Activated CD8-positive, alpha-beta memory T cell treated with anti-CD3 and anti-CD28 coated beads for 36 hours (primary cell): ENCODE results near the gene CALD1. TPM values are rescaled to one million over a fixed set of nuclear protein-coding genes. Genes with fewer than 3 reads are reported as not detected.

ENCODE experiments used
- CTCF ChIA-PET: fragments of 350-600 bp; sonication (Branson Sonifier 250); formaldehyde crosslinking; loops from one replicate; lab custom pipeline; 2021; ENCODE audit warnings: antibody characterized with exemption; lab: Charles Lee
- POLR2A ChIA-PET: fragments of 350-600 bp; sonication (Branson Sonifier 250); formaldehyde crosslinking; loops from one replicate; lab custom pipeline; 2021; ENCODE audit warnings: antibody characterized with exemption; lab: Charles Lee
- total RNA-seq, 2 experiments: library from RNA; stranded (reverse); gene quantifications; one replicate each; pipeline ENCODE4 v1.2.3, GENCODE V29; 2021

The CALD1 gene, protein sequence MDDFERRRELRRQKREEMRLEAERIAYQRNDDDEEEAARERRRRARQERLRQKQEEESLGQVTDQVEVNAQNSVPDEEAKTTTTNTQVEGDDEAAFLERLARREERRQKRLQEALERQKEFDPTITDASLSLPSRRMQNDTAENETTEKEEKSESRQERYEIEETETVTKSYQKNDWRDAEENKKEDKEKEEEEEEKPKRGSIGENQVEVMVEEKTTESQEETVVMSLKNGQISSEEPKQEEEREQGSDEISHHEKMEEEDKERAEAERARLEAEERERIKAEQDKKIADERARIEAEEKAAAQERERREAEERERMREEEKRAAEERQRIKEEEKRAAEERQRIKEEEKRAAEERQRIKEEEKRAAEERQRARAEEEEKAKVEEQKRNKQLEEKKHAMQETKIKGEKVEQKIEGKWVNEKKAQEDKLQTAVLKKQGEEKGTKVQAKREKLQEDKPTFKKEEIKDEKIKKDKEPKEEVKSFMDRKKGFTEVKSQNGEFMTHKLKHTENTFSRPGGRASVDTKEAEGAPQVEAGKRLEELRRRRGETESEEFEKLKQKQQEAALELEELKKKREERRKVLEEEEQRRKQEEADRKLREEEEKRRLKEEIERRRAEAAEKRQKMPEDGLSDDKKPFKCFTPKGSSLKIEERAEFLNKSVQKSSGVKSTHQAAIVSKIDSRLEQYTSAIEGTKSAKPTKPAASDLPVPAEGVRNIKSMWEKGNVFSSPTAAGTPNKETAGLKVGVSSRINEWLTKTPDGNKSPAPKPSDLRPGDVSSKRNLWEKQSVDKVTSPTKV
- 1 to 10 TPM; 1.7 to 2.1 TPM for total RNA-seq

DNA sequence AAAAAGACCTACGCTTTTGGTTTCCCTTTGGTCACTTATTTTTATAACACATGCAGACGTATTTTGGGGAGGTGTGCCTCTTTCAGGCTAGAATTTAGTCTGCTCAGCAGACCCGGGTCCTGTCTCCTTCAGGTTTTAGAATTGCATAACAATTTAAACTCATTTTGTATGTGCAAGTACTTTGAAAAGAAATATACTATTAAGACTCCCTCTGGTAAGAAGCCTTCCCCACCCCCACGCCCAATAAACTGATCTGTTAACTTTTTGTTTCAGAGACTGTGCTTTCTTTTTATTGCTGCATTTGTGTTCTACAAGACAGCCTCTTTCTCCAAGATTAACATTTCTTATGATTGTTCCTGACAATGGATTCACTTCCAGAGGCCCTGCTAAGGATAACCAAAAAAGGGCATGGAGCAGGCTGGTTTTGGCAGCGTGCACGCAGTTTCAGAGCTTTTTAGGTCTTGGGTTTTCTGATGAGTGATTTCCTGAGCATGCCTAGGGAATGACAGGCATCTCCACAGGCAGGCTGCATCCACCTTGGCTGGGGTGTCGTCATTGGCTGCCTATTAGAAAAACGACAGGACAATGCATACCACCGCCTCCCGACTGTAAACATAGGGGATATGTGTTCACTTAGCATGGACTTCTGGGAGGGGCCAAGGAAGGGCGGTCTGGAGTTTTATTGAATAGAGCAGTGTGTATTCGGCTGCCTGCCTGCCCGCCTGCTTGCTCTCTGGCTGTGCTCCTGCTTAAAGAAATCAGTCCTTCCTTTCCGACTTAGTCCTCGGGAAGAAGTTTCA, at the start of gene CALD1:
Gene CALD1 (plus strand): TSS at position 694 of the 800 bp plus-strand sequence. CDS start 88,100 bp downstream, outside the sequence.
- ChIA-PET CTCF (no interaction called here), POLR2A (no interaction called here)

DNA sequence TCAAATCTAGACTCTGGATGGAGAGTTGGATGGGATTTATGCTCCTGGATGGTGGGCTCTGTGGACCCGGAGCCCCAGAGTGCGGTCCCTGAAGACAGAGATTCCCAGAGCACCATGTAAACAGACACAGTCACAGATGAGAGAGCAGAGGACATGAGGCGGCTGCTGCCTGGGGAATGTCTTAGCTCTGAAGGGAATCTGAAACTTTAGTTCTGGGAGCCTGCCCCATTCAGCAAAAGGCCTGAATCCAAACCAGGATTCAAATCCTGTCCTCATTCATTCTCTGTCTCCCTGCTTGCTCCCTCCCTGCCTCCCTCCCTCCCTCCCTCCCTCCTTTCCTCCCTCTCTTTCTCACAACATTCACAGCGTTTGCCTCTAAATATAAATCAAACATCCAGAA, 49.5 kb upstream of the CALD1 start:
- CTCF ChIA-PET = no interaction called here
- POLR2A ChIA-PET = no interaction called here

DNA sequence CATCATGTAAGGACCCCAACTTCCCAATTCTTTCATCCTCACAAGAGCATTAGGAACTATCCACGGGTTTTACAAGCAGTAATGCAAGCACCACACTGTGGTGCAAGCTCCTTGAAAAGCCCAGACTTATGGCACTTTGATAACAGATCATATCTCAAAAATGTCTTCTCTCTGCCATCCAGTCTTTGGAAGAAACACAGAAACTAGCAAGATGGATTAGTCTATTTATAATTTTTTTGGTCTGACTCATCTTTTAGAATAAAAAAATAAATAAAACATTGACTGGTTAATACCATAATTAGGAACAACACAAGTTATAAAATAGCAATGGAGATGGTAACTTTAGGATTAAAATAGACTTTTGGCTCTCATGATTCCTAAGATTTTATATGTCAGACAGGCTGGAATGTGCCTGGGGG, 49.0 kb upstream of the CALD1 start:
- POLR2A ChIA-PET = no interaction called here

DNA sequence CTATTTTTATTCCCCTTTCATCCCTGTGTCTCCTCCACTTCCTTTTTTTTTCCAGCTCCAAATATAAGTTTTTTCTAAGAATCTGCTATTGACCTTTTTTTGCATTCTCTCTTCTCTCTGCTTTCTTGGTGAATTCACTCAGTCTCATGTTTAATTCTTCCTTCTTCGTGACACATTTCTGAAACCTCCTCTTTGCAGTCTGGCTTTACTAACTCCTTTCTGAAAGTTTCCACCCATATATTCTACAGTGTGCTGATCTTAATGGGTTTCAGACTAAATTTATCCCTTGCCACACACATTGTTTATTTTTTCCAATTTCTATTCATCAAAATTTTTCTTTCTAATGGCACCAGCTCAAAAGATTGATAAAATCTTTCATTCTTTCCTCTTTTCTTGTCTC, 47.8 kb upstream of the CALD1 start:
- CTCF ChIA-PET = interaction anchor here (0.6 kb wide), 1 partner anchor 21 kb away, joined by 3 read pairs; no protein-coding TSS in a partner anchor
- POLR2A ChIA-PET = no interaction called here

More for the DNA sequence above, 49.0 kb upstream of the CALD1 start:
- CTCF ChIA-PET = no interaction called here

DNA sequence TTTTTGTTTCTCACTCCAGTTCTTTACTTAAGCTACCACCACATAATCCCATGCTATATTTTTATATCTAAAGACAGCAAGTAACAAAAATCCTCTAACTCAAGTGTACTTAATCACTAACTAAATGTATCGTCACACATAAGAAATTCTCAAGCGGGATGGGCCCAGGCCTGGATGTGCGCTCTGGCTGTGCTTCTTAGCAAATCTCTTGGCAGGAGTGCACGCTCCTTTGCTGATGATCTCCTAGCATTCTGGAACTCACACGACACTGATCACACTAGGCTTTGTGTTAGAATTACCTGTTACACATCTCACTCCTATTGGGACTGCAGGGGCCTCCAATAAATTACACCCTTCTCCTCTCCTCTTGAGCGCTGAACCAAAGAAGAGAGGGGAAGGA, 46.7 kb upstream of the CALD1 start:
- POLR2A ChIA-PET = no interaction called here
- CTCF ChIA-PET = no interaction called here

DNA sequence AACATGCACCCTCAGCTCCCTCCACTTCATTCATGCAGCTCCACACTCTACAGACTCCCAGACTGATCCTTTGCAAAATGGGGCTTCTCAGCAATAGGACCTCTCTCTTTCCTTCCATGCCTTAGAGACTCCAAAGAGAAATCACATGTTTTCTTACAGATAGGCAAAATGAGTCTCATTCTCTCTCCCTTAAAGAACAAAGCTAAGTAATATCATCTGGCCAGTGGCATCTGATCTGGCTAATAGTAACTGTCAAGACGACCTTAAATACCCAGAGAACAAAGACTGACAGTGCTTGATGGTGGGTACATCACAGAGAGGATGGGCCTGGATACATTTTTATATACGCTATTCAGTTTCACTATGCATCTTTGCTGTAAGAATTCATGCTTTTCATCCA, 43.1 kb upstream of the CALD1 start:
- POLR2A ChIA-PET = no interaction called here

DNA sequence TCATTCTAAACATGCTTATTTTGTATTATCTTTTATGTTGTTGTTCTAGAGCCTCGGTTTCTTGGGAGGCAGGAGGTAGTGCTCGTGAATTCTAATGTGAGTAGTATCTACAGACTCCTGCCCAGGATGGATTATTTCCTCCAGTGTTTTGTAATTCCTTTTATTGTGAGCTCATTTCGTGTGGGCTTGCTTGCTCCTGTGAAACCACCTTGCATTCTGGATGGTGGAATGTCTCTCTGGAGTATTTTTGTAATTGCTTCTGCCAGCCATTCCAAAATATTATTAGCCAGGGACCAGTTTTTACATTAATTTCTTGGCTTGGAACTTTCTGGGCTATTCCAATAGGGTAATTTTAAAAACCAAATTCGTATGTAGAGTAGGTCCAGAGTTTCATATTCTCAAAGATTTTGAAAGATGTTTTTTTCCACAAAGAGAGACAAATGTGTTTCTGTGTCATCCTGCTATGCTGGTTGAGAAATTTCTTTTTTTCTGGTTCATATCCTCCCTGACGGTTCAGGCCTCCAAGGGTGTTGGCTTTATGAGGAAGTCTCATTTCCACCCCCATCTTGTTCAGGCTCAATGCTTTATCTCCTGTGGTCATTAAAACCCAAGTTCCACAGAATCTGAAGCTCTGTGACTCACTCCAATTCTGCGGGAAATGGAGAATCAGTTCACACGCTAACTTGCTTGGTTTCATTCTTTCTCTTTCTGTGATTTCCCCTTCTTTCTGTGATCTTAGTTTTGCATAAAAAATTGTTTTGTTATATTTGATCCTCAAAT, 41.7 kb upstream of the CALD1 start:
- ChIA-PET CTCF (no interaction called here), POLR2A (no interaction called here)

More for the DNA sequence above, 43.1 kb upstream of the CALD1 start:
- CTCF ChIA-PET = interaction anchor here (1.4 kb wide), 1 partner anchor 14 kb away, joined by 4 read pairs; no protein-coding TSS in a partner anchor

DNA sequence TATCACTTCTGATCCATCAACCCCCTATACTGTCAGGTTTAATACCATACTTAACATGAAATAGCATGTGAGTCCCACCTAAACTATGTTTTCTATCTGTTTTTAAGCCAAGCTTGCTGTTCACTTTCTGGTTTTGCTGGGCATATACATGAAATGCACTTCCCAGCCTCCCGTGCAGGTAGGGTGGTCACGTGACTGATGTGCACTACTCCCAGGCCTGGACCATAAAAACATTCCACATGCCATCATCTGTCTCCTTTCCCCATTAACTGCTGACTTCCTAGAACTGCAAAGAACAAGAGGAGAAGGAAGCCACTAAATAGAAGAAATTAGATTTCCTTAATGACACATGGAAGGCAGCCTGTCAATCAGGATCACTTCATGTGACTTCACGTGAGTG, 40.1 kb upstream of the CALD1 start:
- ChIA-PET POLR2A (no interaction called here), CTCF (no interaction called here)

DNA sequence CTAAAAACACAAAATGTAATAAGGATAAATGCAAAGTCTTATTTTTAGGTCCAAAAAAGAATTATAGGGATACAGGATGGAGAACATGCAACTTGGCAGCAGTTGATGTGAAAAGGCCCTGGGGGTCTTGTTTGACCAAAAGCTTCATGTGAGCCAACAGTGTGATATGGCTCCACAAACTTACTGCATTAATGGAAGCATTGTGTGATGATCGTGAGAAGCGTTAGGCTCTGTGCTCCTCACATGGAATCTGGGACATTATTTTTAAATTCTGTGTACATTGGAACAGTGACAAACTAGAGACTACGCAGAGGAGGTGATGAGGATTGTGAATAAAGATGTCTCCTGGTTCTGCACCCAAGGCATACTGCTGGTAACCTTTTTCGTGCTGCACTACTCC, 39.1 kb upstream of the CALD1 start:
- ChIA-PET CTCF (no interaction called here), POLR2A (no interaction called here)

DNA sequence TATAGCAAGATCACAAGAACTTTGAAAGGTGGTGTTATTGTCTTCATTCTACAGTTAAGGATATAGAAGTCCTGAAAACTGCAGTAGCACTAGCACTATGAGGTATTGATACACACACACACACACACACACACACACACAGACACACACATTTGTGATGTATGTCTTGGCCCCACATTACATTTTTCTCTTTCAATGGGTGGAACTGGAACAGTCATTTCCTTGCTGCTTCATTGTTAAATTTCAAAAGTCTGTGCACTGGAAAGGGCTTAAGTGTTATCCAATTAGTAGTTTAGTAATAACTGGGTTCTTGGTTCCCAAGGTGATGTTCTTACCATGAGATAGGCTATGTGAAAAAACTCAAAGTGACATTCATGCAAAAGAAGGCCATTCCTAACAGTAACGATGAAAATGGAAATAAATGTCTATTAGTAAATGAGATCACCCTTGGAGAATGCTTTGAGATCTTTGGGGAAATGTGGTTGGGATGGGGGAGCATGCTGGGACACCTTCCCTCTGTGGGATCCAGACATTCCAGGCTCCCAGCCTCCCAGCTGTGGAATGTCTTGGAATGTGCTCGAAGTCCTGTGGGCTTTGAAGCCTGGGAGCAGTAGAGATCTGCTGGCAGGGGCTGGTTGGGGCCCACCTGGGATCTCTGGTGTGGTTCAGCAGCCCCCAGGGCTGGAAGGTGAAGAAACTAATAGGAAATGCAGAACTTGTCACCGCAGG, 37.4 kb upstream of the CALD1 start:
- ChIA-PET POLR2A (no interaction called here), CTCF (interaction anchor here (0.8 to 1.1 kb wide), 2 partner anchors 53 to 109 kb away, joined by 3 to 4 read pairs; no protein-coding TSS in a partner anchor)

DNA sequence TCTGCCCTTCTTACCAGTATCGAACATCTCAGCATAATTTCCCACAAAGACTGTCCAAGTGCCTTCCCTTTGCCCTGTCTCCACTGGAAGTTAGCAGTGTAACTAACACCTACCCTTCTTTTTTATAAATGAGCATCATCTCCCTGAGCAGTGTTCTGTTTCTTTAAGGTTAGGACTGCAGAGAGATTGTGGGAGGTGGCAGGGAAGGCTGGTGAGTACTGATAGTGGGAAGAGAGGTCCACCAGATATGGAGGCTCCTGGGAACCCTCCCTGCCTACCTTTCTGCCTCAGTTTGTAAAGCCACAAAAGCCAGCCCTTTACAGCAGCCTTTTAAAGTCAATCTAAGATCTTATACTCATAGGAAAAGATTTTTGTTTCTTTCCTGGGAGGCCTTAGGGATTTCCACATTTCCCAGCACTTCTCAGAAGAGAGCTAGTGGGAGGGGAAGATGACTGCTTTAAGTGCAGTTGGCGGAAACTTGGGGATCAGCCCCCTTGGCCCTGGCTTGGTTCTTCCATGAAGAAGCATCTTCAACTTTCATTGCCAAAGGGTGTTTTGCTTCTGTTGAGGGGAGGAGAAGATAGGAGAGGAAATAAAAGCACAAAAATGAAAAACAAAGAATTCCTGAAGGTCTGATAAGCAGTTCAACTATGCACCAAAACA, 36.6 kb upstream of the CALD1 start:
- ChIA-PET CTCF (no interaction called here), POLR2A (no interaction called here)

DNA sequence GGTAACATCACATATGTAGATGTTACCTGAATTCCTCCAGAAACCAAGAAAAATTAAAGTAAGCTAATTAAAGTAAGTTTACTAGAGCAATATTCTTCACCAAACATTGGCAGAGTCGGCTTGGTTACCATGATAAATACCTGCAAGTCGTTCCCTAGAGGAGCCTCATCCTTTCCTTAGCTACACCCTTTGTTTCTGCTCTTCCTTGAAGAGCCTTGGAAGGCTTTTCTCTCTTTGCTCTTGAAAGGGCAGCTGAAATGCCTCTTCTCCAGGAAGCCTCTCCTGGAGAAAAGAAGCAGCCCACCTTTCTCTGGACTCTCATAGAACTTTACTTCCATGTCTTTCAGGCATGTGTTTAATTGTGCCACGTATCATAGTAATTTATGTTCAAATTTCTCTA, 34.9 kb upstream of the CALD1 start:
- ChIA-PET POLR2A (no interaction called here), CTCF (interaction anchor here (1.1 kb wide), 1 partner anchor 111 kb away, joined by 3 read pairs; no protein-coding TSS in a partner anchor)

DNA sequence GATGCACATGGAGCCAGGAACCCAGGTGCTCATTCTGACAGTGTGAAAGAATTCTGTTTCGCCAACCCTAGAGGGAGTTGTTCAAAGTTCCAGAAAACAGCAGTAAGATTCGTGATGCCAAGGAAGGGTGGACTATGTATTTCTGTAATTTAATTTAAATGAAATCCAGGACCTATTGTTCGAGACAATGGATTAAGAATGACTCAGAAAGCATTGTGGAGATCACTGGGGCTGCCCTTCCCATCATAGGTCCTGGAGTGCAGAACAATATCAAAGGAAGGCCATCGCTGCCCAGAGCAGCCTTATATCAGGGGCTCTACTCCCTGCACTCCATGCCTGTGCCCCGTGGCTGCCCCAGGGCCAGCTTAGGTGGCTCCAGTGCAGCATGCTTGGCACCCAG, 32.1 kb upstream of the CALD1 start:
- CTCF ChIA-PET = interaction anchor here (1.6 kb wide), 1 partner anchor 57 kb away, joined by 3 read pairs; no protein-coding TSS in a partner anchor
- POLR2A ChIA-PET = no interaction called here

DNA sequence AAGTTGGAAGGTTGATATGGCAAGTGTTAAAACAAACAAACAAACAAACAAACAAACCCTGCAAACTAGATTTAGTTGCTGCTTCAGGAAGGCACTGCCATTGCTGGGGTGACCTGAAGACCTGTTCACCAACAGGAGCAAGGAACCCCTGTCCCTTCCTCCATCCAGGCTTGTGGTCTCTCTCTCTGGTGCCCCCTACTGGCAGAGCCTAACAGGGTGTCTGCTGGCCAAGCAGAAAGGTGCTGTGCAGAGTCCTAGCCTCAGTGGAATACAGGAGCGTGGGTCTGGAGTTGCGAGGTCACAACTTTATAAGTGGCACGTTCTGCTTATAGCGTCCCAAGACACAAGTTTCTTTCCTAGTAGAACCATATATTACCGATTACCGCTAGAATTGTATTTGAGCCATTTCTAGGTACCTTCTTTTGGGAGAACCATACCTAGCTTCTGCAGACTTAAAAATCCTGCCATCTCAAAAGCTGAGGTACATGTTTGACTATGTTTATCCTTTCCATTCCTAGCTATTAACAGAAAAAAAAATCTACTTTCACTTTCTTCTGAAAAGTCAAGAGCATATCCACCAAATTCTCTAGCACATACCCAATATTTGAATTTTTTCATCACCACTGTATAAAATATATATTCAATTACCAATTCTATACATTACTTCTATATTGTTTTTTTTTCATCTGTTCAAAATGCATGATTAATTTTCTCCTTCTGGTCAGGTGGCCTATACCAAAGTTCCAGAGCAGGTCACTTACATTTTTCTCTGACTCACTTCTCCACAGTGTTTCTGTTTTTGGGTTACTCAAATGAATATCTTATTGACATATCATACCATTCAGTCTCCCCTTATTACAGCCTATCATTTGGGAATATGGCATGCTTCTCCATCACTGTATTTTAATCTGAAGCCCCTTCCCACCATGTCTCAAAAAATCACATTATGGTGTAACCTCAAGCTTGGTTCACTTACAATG, 29.1 kb upstream of the CALD1 start:
- ChIA-PET POLR2A (no interaction called here), CTCF (interaction anchor here (1.4 to 1.6 kb wide), 2 partner anchors 14 to 194 kb away, joined by 3 to 4 read pairs; no protein-coding TSS in a partner anchor)

DNA sequence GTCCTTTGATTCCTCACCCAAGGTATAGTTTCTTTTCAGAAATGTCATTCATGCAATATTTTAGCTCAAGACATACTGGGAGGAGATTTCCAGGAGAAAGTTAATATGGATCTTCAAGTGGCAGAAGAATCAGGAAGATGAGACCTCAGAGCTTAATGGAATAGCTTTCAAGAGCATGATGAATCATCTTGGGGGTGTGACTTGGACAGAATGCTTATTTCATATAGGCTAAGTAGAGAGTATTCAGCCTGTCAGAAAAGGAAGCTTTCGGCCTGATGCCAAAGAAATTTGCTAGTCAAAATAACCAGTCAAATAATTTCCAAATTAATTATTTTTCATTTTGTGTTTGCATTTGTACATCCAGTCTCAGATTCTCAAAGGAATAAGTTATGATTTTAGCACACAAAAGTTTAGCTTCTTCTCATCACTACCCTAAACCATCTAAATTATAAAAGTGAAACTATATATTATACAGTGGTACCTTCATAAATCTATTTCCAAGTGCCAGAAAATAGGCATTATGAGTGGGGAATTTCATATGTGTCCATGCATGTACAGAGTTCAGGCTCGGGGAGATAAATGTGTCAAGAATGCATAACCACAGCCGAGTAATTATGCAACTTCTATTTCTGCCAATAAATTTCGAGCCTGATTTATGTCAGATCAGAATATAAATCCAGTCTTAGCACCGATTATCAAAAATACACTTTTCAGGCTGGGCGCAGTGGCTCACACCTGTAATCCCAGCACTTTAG, 27.3 kb upstream of the CALD1 start:
- ChIA-PET CTCF (interaction anchor here (0.7 to 1.3 kb wide), 4 partner anchors 21 to 320 kb away, joined by 3 read pairs; no protein-coding TSS in a partner anchor), POLR2A (interaction anchor here (0.7 kb wide), 1 partner anchor 426 kb away, joined by 3 read pairs; no protein-coding TSS in a partner anchor)
